ENCODE results near the gene PCBP1.

Gene PCBP1

DNA sequence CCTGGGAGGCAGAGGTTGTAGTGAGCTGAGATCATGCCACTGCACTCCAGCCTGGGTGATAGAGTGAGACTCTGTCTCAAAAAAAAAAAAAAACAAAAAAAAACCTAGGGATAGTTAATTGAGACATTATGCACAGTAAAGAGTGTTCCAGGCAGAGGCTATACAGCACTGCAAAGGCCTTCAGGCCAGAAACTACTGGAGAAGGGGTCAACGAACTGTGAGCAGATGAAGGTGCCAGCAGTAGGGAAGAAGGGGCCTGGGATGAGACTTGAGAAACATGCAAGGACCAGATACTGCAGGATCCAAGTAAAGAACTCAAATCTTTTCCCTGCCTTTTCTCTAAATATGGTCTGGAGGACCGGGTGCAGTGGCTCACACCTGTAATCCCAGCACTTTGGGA is 26.0 kb upstream of the PCBP1 start:
- no peak for DNase-seq (ENCODE audit: low read depth, low spot score)
- no peak overlapping the region for H3K4me3 ChIP-seq (ENCODE audit: low read depth, low read length)
- TF ChIP-seq, protein P1, sequence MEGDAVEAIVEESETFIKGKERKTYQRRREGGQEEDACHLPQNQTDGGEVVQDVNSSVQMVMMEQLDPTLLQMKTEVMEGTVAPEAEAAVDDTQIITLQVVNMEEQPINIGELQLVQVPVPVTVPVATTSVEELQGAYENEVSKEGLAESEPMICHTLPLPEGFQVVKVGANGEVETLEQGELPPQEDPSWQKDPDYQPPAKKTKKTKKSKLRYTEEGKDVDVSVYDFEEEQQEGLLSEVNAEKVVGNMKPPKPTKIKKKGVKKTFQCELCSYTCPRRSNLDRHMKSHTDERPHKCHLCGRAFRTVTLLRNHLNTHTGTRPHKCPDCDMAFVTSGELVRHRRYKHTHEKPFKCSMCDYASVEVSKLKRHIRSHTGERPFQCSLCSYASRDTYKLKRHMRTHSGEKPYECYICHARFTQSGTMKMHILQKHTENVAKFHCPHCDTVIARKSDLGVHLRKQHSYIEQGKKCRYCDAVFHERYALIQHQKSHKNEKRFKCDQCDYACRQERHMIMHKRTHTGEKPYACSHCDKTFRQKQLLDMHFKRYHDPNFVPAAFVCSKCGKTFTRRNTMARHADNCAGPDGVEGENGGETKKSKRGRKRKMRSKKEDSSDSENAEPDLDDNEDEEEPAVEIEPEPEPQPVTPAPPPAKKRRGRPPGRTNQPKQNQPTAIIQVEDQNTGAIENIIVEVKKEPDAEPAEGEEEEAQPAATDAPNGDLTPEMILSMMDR (IDR thresholded peaks at IDR 0.05; ENCODE audit: low read depth, low read length) = no peak
- in situ Hi-C loops (cut with HindIII; ENCODE audit: low sequenced_read_pairs) = no loop called here

DNA sequence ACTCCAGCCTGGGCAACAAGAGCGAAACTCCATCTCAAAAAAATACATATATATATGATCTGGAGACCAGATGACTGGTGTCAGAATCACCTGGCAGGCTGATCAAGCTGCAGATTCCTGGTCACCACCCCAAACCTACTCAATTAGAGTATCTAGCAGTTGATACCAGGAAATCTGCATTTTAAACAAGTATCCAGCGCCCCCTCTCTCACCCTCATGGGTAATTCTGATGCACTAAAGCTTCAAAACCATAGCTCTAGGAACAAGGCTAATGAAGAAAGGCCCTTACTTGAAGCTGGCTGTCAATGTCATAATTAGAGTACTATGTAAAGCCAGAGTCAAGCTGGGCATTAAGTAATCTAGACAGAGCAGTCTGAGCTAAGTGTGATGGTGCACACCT is 25.0 kb upstream of the PCBP1 start:
- TF ChIP-seq, protein P1 (IDR thresholded peaks at IDR 0.05; ENCODE audit: low read depth, low read length) = no peak
- in situ Hi-C loops (cut with HindIII; ENCODE audit: low sequenced_read_pairs) = no loop called here
- no peak for DNase-seq (ENCODE audit: low read depth, low spot score)
- no peak overlapping the region for H3K4me3 ChIP-seq (ENCODE audit: low read depth, low read length)

DNA sequence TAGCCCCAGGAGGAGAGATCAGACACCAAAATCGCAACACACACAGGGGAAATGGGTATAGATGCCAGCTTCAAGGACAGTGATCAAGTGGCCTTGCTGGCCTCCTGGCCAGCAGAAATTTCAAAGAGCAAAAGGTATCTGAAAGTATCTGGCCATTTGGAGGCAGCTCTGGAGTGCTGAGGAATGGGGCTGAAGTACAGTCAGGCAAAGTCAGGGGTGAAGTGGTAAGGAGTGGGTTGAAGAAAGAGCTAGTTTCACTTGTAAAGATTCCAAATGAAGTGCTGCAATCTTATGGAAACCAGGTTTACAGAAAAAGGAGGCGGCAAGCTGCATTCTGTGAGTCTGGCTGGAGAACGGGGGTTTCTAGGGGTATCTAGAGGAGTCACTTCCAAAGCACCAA is 19.2 kb upstream of the PCBP1 start:
- in situ Hi-C loops (cut with HindIII; ENCODE audit: low sequenced_read_pairs) = no loop called here
- no peak for DNase-seq (ENCODE audit: low read depth, low spot score)
- TF ChIP-seq, protein P1 (IDR thresholded peaks at IDR 0.05; ENCODE audit: low read depth, low read length) = no peak
- no peak overlapping the region for H3K4me3 ChIP-seq (ENCODE audit: low read depth, low read length)

DNA sequence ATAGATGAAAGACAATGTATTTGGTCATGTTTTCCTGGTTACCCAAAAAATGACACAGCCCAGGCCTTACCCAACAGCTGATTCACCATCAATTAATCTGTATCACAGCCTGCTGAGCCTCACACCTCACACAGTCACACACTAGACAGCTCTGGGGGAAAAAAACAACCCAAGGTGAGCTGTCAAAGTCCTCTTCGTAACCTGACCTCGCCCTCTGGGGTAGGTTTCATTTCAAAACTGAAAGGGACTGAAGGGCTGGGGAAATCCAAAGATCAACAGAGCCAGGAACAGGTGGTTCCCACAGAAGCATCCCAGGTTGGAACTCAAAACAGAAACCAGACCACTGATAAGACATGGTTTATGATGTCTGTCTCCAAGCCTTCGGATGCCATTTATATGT is 18.2 kb upstream of the PCBP1 start:
- DNase-seq (ENCODE audit: low read depth, low spot score) = no peak
- TF ChIP-seq, protein P1 (IDR thresholded peaks at IDR 0.05; ENCODE audit: low read depth, low read length) = no peak
- no peak overlapping the region for H3K4me3 ChIP-seq (ENCODE audit: low read depth, low read length)
- in situ Hi-C loops (cut with HindIII; ENCODE audit: low sequenced_read_pairs) = no loop called here

DNA sequence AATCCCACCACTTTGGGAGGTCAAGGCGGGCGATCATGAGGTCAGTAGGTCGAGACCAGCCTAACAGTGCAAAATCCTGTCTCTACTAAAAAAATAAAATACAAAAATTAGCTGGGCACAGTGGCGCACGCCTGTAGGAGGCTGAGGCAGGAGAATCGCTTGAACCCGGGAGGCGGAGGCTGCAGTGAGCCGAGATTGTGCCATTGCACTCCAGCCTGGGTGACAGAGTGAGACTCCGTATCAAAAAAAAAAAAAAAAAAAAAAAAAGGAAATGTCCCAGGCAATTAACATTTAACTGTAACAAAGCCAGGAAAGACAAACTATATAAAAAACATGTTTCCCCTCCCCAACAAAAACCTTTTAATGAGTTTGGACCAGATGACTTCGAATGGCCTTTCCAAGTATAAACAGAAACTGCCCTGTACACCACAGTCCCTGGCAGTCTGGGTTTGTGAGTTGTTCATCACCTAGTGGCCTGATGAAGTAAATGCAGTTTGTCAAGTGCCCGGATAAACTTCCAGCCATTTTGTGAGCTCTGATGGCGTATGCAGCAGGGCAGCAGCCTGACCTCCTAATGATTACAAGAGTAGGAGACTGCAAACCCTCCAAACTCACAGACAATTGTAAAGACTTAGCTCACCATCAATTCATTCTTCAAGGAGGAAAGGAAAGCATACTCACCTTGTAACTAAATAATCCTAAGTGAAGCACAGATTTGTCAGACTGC is 16.6 kb upstream of the PCBP1 start:
- H3K4me3 ChIP-seq (ENCODE audit: low read depth, low read length) = no peak overlapping the region
- TF ChIP-seq, protein P1 (IDR thresholded peaks at IDR 0.05; ENCODE audit: low read depth, low read length) = peak; percentile 84
- in situ Hi-C loops (cut with HindIII; ENCODE audit: low sequenced_read_pairs) = no loop called here
- peak; percentile 87 for DNase-seq (ENCODE audit: low read depth, low spot score)

DNA sequence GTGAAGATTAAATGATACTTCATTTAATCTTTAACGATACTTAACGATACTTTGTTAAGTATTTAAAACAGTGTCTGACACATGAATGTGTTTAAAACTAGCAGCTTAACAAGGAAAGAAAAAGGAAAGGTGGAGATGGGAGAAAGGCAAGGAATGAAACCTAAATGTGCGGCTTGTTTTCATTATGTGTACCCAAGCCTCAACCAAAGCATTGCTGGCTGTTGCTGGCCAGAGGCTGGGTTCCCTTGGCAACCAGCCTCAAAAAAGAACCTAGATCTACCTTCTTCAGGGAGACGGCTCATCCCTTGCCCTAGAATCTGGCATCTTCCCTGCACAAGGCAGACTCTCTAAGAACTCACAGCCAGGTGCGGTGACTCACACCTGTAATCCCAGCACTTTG is 13.8 kb upstream of the PCBP1 start:
- TF ChIP-seq, protein P1 (IDR thresholded peaks at IDR 0.05; ENCODE audit: low read depth, low read length) = no peak
- DNase-seq (ENCODE audit: low read depth, low spot score) = peak; percentile 30
- in situ Hi-C loops (cut with HindIII; ENCODE audit: low sequenced_read_pairs) = no loop called here
- no peak overlapping the region for H3K4me3 ChIP-seq (ENCODE audit: low read depth, low read length)

All from astrocyte of the spinal cord (primary cell).